Endothelial cell of umbilical vein (primary cell): ENCODE results near the gene FOXP1. TPM values are rescaled to one million over a fixed set of nuclear protein-coding genes. Genes with fewer than 3 reads are reported as not detected.

Experiments used
- BruUV-seq: library from RNA; stranded (reverse); fragments of 400-500 nt; replicated peaks from 2 replicates; lab custom pipeline; 2021; lab: Mats Ljungman, UMichigan
- CTCF ChIA-PET: fragments of 300-600, 350-600 bp; sonication (Branson Sonifier 250); formaldehyde crosslinking; loops from one replicate; lab custom pipeline; 2021; ENCODE audit warnings: antibody characterized with exemption, inconsistent platforms; lab: Charles Lee
- POLR2A ChIA-PET: fragments of 300-600, 350-600 bp; sonication (Branson Sonifier 250); formaldehyde crosslinking; loops from one replicate; lab custom pipeline; 2021; ENCODE audit warnings: antibody characterized with exemption, inconsistent platforms; lab: Charles Lee
- DNase-seq: peaks from one replicate; pipeline ENCODE4 v3.0.0-alpha.2; 2011; ENCODE audit warnings: low read depth, low spot score
- FAIRE-seq: peaks from 2 replicates; lab custom pipeline; 2011; peaks lifted over from hg19 to GRCh38; lab: Jason Lieb, UNC
- H2AFZ ChIP-seq: 2 replicates; pipeline ENCODE4 v1.6.0; 2012; ENCODE audit warnings: low read depth, low read length, control low read depth, inconsistent platforms
- H3K27ac ChIP-seq: 2 replicates; pipeline ENCODE4 v1.5.1; 2011; ENCODE audit warnings: low read depth, mild to moderate bottlenecking, control low read depth, low read length, moderate library complexity; ENCODE audit not compliant: insufficient read depth
- H3K27me3 ChIP-seq, 2 experiments: 2 replicates each; pipeline versions ENCODE4 v1.6.0 to v1.6.1; 2011; ENCODE audit warnings: low read length in 2 of 2, mixed read lengths in 1 of 2; ENCODE audit not compliant: control insufficient read depth in 2 of 2, insufficient read depth in 2 of 2
- H3K36me3 ChIP-seq, 2 experiments: 2 replicates in 1 of 2; 3 replicates in 1 of 2; pipeline ENCODE4 v1.5.1; 2011; ENCODE audit warnings: low read length in 2 of 2, mild to moderate bottlenecking in 1 of 2, moderate library complexity in 1 of 2; ENCODE audit not compliant: control insufficient read depth in 2 of 2, insufficient read depth in 2 of 2; ENCODE audit errors: extremely low read depth in 1 of 2
- H3K4me1 ChIP-seq: 3 replicates; pipeline ENCODE4 v1.5.1; 2011; ENCODE audit warnings: mild to moderate bottlenecking, low read length; ENCODE audit not compliant: control insufficient read depth, insufficient read depth; ENCODE audit errors: extremely low read depth
- H3K4me2 ChIP-seq: 2 replicates; pipeline ENCODE4 v1.6.1; 2011; ENCODE audit warnings: low read length, control low read depth, mixed read lengths; ENCODE audit not compliant: insufficient read depth
- H3K4me3 ChIP-seq, 3 experiments: fragments of 200-600 bp in 1 of 3; sonication (generic), shearing (Covaris generic) in 1 of 3; replicated peaks in 1 of 3; 2 replicates each; pipeline ENCODE4 v1.5.1; 2011 to 2016; ENCODE audit warnings: control low read depth in 3 of 3, low read length in 3 of 3, mild to moderate bottlenecking in 2 of 3, inconsistent platforms in 1 of 3, low read depth in 1 of 3, moderate library complexity in 1 of 3; ENCODE audit not compliant: insufficient read depth in 1 of 3
- H3K79me2 ChIP-seq: 2 replicates; pipeline ENCODE4 v1.6.0; 2012; ENCODE audit warnings: low read length, inconsistent platforms; ENCODE audit not compliant: control insufficient read depth, insufficient read depth
- H3K9ac ChIP-seq: replicated peaks from 2 replicates; pipeline ENCODE3; 2011; ENCODE audit warnings: low read length, control low read depth; ENCODE audit not compliant: insufficient read depth; ENCODE audit errors: extremely low read depth
- H3K9me1 ChIP-seq: replicated peaks from 3 replicates; pipeline ENCODE4 v1.6.0; 2011; ENCODE audit warnings: mild to moderate bottlenecking, low read length; ENCODE audit not compliant: control insufficient read depth, insufficient read depth; ENCODE audit errors: extremely low read depth
- H3K9me3 ChIP-seq: replicated peaks from 2 replicates; pipeline ENCODE4 v1.5.1; 2012; ENCODE audit warnings: low read length, inconsistent platforms; ENCODE audit not compliant: control insufficient read depth, insufficient read depth
- H4K20me1 ChIP-seq: replicated peaks from 2 replicates; pipeline ENCODE3; 2011; ENCODE audit warnings: mild to moderate bottlenecking, low read length; ENCODE audit not compliant: control insufficient read depth, insufficient read depth; ENCODE audit errors: extremely low read depth
- CTCF ChIP-seq, 2 donors: IDR thresholded peaks; 1 replicate in 1 of 2; 2 replicates in 1 of 2; pipeline ENCODE4 v1.5.1; 2011; ENCODE audit warnings: low read length in 2 of 2, mild to moderate bottlenecking in 2 of 2, moderate library complexity in 2 of 2, control low read depth in 1 of 2, inconsistent platforms in 1 of 2, low read depth in 1 of 2; ENCODE audit not compliant: insufficient read depth in 1 of 2; ENCODE audit errors: extremely low read depth in 1 of 2
- EZH2 ChIP-seq: IDR thresholded peaks from 2 replicates; pipeline ENCODE4 v1.6.1; 2012; ENCODE audit warnings: borderline replicate concordance, low read depth, mild to moderate bottlenecking, moderate library complexity, low read length, inconsistent platforms; ENCODE audit not compliant: severe bottlenecking
- FOS ChIP-seq: IDR thresholded peaks from 2 replicates; pipeline ENCODE4 v1.6.1; 2011; ENCODE audit warnings: mild to moderate bottlenecking, low read length, moderate library complexity, borderline replicate concordance; ENCODE audit not compliant: insufficient read depth
- GATA2 ChIP-seq: IDR thresholded peaks from 2 replicates; pipeline ENCODE4 v1.7.0; 2011; ENCODE audit warnings: low read depth, mild to moderate bottlenecking, moderate library complexity, mixed read lengths, low read length; ENCODE audit not compliant: insufficient read length, insufficient read depth
- JUN ChIP-seq: IDR thresholded peaks from 2 replicates; pipeline ENCODE4 v1.6.1; 2011; ENCODE audit warnings: borderline replicate concordance, low read depth; ENCODE audit not compliant: insufficient read length, insufficient read depth
- MAX ChIP-seq: IDR thresholded peaks from 2 replicates; pipeline ENCODE4 v1.6.1; 2011; ENCODE audit not compliant: insufficient read depth, insufficient read length
- MYC ChIP-seq: IDR thresholded peaks from one replicate; pipeline ENCODE4 v1.6.1; 2011; ENCODE audit warnings: mild to moderate bottlenecking, low read depth, low read length
- POLR2A ChIP-seq: IDR thresholded peaks from 2 replicates; pipeline ENCODE4 v1.6.1; 2012; ENCODE audit warnings: low read depth, mild to moderate bottlenecking, control low read depth, low read length
- POLR2AphosphoS5 ChIP-seq: IDR thresholded peaks from 2 replicates; pipeline ENCODE4 v1.6.1; 2012; ENCODE audit warnings: low read depth, mild to moderate bottlenecking, control low read depth, low read length, moderate library complexity; ENCODE audit not compliant: insufficient read depth
- dilution Hi-C: fragments of 300-500 bp; cut with MboI; formaldehyde crosslinking; loops from one replicate; pipeline ENCODE4 v1.15.0; 2019; ENCODE audit warnings: low sequenced_read_pairs; ENCODE audit not compliant: extremely low pct_ligation_motif_present
- intact Hi-C: fragments of 100-400 bp; cut with micrococcal nuclease; formaldehyde crosslinking; loops from one replicate; pipeline ENCODE4 v1.10.0; 2022
- polyA plus RNA-seq, 4 experiments: library from polyadenylated mRNA; depleted of rRNA in 3 of 4; stranded (reverse) in 3 of 4; unstranded in 1 of 4; fragments of >200 nt; gene quantifications; 2 replicates each; pipeline versions ENCODE4 v1.2.1 to v1.2.3, GENCODE V29; 2011 to 2012; ENCODE audit warnings: missing spikeins in 1 of 4
- total RNA-seq: library from RNA; stranded (reverse); gene quantifications from 2 replicates; pipeline ENCODE4 v1.2.3, GENCODE V29; 2021

The FOXP1 gene
- total and polyA plus RNA-seq, 2 donors (not counting 3 experiments of a cell fraction or from before 2014, with no cell fraction given) = 41.0 to 107 TPM

- FAIRE-seq = no peak
Measured at GRCh38 chr3:71512000-71512399, 71.5 kb downstream of the FOXP1 start.

More at GRCh38 chr3:71512000-71512399, 71.5 kb downstream of the FOXP1 start:
- H3K79me2 ChIP-seq = no peaks in the 10 kb centered on the region
- no peak overlapping the region for H3K9ac ChIP-seq
- TF ChIP-seq POLR2A = no peak
- no peak for TF ChIP-seq MYC
- TF ChIP-seq POLR2AphosphoS5 = no peak
- no peak for TF ChIP-seq FOS
- no peak for TF ChIP-seq MAX
- TF ChIP-seq CTCF (IDR thresholded peaks at IDR 0.05; ENCODE audit: extremely low read depth in 1 of 2, insufficient read depth in 1 of 2, low read depth in 1 of 2, low read length in 2 of 2) = no peak
- TF ChIP-seq JUN = no peak
- no peak for TF ChIP-seq EZH2
- TF ChIP-seq GATA2 = no peak
- H3K4me3 ChIP-seq = no peak overlapping the region
- H3K36me3 ChIP-seq = no peaks in the 10 kb centered on the region
- H3K27me3 ChIP-seq = no peaks in the 10 kb centered on the region
- H3K4me2 ChIP-seq = no peak overlapping the region
- intact Hi-C loops = loop anchor here (5.0 kb wide), 1 partner anchor 505 kb away; no protein-coding TSS in a partner anchor
- no peaks in the 10 kb centered on the region for H3K9me1 ChIP-seq
- dilution Hi-C loops = no loop called here
- no peaks in the 10 kb centered on the region for H3K9me3 ChIP-seq
- POLR2A ChIA-PET = no interaction called here
- BruUV-seq = no TSS peak
- H3K27ac ChIP-seq = no peak overlapping the region
- CTCF ChIA-PET = interaction anchor here (2.1 kb wide), 1 partner anchor 66 kb away, joined by 8 read pairs; no protein-coding TSS in a partner anchor
- no peak overlapping the region for H2AFZ ChIP-seq
- no peaks in the 10 kb centered on the region for H4K20me1 ChIP-seq
- peaks cover 17% of the 10 kb centered on the region for H3K4me1 ChIP-seq
- no peak for DNase-seq
